WTC11 (cell line): ENCODE measurements around the gene COL27A1. TPM values are rescaled to one million over a fixed set of nuclear protein-coding genes. Genes with fewer than 3 reads are reported as not detected.

Source experiments
- ATAC-seq: fragments of 200-7000 bp; cut with Tn5 transposase; 2 replicates; pipeline ENCODE4 v1.10.0; 2021; ENCODE audit warnings: mild to moderate bottlenecking, moderate library complexity
- CTCF ChIA-PET: fragments of 300-600 bp; sonication (Branson Sonifier 250); formaldehyde crosslinking; loops from one replicate; lab custom pipeline; 2021; ENCODE audit warnings: antibody characterized with exemption; lab: Charles Lee
- POLR2A ChIA-PET: fragments of 350-600 bp; sonication (Branson Sonifier 250); formaldehyde crosslinking; loops from one replicate; lab custom pipeline; 2021; ENCODE audit warnings: antibody characterized with exemption; lab: Charles Lee
- DNase-seq: peaks from one replicate; pipeline ENCODE4 v3.0.0; 2021; ENCODE audit warnings: low spot score
- H3K27ac Mint-ChIP-seq: 2 replicates; pipeline ENCODE4 v1.8.0; 2021; ENCODE audit warnings: mixed read lengths
- H3K27me3 Mint-ChIP-seq: 2 replicates; pipeline ENCODE4 v1.8.0; 2021; ENCODE audit warnings: low read depth, mild to moderate bottlenecking, moderate library complexity, mixed read lengths
- H3K36me3 Mint-ChIP-seq: 2 replicates; pipeline ENCODE4 v1.8.0; 2021; ENCODE audit warnings: mixed read lengths
- H3K4me1 Mint-ChIP-seq: 2 replicates; pipeline ENCODE4 v1.8.0; 2022; ENCODE audit warnings: mixed read lengths
- H3K4me3 Mint-ChIP-seq: 2 replicates; pipeline ENCODE4 v1.8.0; 2021; ENCODE audit warnings: mild to moderate bottlenecking, moderate library complexity, mixed read lengths
- H3K9me3 Mint-ChIP-seq: 2 replicates; pipeline ENCODE4 v1.8.0; 2021; ENCODE audit warnings: mixed read lengths
- CREB1 ChIP-seq: sonication (generic); formaldehyde crosslinking; IDR thresholded peaks from 2 replicates; pipeline ENCODE4 v1.8.0; 2023; ENCODE audit warnings: mild to moderate bottlenecking, missing genetic modification reagents
- ELF4 ChIP-seq: sonication (generic); formaldehyde crosslinking; IDR thresholded peaks from 2 replicates; pipeline ENCODE4 v1.8.1; 2022; ENCODE audit warnings: low read depth, mild to moderate bottlenecking, moderate library complexity, missing genetic modification reagents
- ETV6 ChIP-seq: sonication (generic); formaldehyde crosslinking; IDR thresholded peaks from 2 replicates; pipeline ENCODE4 v1.8.1; 2022; ENCODE audit warnings: mild to moderate bottlenecking, missing genetic modification reagents
- FOXJ3 ChIP-seq: sonication (generic); formaldehyde crosslinking; IDR thresholded peaks from 2 replicates; pipeline ENCODE4 v1.9.0; 2021; ENCODE audit warnings: missing genetic modification reagents, mild to moderate bottlenecking, borderline replicate concordance
- FOXK1 ChIP-seq: sonication (generic); formaldehyde crosslinking; IDR thresholded peaks from 2 replicates; pipeline ENCODE4 v1.8.0; 2022; ENCODE audit warnings: mild to moderate bottlenecking, moderate library complexity, missing genetic modification reagents
- HMGA2 ChIP-seq: fragments of 250-450 bp; sonication (Bioruptor Pico); IDR thresholded peaks from 2 replicates; pipeline ENCODE4 v1.4.0; 2021; ENCODE audit warnings: mild to moderate bottlenecking, moderate library complexity
- NR3C1 ChIP-seq: sonication (generic); formaldehyde crosslinking; conservative IDR thresholded peaks from 2 replicates; pipeline ENCODE4 v1.8.1; 2023; ENCODE audit warnings: low read depth, mild to moderate bottlenecking, missing genetic modification reagents
- OVOL2 ChIP-seq: fragments of 250-450 bp; sonication (Bioruptor Pico); IDR thresholded peaks from 2 replicates; pipeline ENCODE4 v1.9.0; 2021; ENCODE audit warnings: mild to moderate bottlenecking, borderline replicate concordance
- ZNF416 ChIP-seq: fragments of 250-450 bp; sonication (Bioruptor Pico); IDR thresholded peaks from 2 replicates; pipeline ENCODE4 v1.9.0; 2021; ENCODE audit warnings: mild to moderate bottlenecking, inconsistent platforms
- ZNF425 ChIP-seq: fragments of 250-450 bp; sonication (Bioruptor Pico); conservative IDR thresholded peaks from 2 replicates; pipeline ENCODE4 v1.9.0; 2021; ENCODE audit warnings: mild to moderate bottlenecking
- ZNF532 ChIP-seq: fragments of 250-450 bp; sonication (Bioruptor Pico); IDR thresholded peaks from 2 replicates; pipeline ENCODE4 v1.9.0; 2021; ENCODE audit warnings: mild to moderate bottlenecking, borderline replicate concordance
- total RNA-seq: library from RNA; stranded (reverse); gene quantifications from 3 replicates; pipeline ENCODE4 v1.2.3, GENCODE V29; 2021
- TF ChIP-seq, protein P1 (sequence below): sonication (generic); formaldehyde crosslinking; IDR thresholded peaks from 2 replicates; pipeline ENCODE4 v1.8.0; 2022; ENCODE audit warnings: missing genetic modification reagents
- TF ChIP-seq, protein P2 (sequence below): sonication (generic); formaldehyde crosslinking; conservative IDR thresholded peaks from 2 replicates; pipeline ENCODE4 v1.8.1; 2022; ENCODE audit warnings: mild to moderate bottlenecking, missing genetic modification reagents
- TF ChIP-seq, protein P3 (sequence below): sonication (generic); formaldehyde crosslinking; IDR thresholded peaks from 2 replicates; pipeline ENCODE4 v1.8.0; 2022; ENCODE audit warnings: mild to moderate bottlenecking, missing genetic modification reagents

COL27A1 gene
- total RNA-seq, 1 experiment from 2014 or later, result 47.5 TPM

DNA sequence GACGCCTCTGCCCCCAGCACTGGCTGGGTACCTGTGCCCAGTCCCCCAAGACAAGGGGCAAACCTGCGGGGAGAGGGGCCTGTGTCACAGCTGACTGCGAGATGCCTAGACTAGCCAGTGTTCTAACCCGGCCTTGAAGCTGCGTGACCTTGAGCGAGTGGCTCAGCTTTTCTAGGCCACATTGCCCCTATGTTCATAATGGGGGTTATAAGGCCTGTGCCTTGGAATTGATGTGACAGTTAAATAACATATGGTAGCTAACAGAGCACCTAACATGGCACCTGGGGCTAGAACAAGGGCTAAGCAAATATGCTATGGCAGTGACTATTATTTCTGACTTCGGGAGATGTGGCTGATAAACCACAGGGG is 22.8 kb upstream of the COL27A1 start:
- peaks cover 10% of the 10 kb centered on the region for H3K4me1 Mint-ChIP-seq
- ATAC-seq (no peak), DNase-seq (no peak)
- no peaks in the 10 kb centered on the region for H3K36me3 Mint-ChIP-seq
- no peak overlapping the region for H3K27ac Mint-ChIP-seq
- H3K9me3 Mint-ChIP-seq, result peaks cover 11% of the 10 kb centered on the region; the same call in 1 of the 2 replicates
- ChIA-PET CTCF (interaction anchor here (1.0 to 2.7 kb wide), 2 partner anchors 24 to 33 kb away, joined by 3 to 12 read pairs; partner anchors contain the start of gene KIF12), POLR2A (no interaction called here)
- no peak overlapping the region for H3K4me3 Mint-ChIP-seq
- H3K27me3 Mint-ChIP-seq, result peaks cover 56% of the 10 kb centered on the region
- TF ChIP-seq HMGA2 (CRISPR knock-in tag) (no peak), FOXJ3 (CRISPR knock-in tag) (no peak), OVOL2 (no peak), ELF4 (CRISPR knock-in tag) (no peak), CREB1 (CRISPR knock-in tag) (no peak)
- TF ChIP-seq, protein P1, sequence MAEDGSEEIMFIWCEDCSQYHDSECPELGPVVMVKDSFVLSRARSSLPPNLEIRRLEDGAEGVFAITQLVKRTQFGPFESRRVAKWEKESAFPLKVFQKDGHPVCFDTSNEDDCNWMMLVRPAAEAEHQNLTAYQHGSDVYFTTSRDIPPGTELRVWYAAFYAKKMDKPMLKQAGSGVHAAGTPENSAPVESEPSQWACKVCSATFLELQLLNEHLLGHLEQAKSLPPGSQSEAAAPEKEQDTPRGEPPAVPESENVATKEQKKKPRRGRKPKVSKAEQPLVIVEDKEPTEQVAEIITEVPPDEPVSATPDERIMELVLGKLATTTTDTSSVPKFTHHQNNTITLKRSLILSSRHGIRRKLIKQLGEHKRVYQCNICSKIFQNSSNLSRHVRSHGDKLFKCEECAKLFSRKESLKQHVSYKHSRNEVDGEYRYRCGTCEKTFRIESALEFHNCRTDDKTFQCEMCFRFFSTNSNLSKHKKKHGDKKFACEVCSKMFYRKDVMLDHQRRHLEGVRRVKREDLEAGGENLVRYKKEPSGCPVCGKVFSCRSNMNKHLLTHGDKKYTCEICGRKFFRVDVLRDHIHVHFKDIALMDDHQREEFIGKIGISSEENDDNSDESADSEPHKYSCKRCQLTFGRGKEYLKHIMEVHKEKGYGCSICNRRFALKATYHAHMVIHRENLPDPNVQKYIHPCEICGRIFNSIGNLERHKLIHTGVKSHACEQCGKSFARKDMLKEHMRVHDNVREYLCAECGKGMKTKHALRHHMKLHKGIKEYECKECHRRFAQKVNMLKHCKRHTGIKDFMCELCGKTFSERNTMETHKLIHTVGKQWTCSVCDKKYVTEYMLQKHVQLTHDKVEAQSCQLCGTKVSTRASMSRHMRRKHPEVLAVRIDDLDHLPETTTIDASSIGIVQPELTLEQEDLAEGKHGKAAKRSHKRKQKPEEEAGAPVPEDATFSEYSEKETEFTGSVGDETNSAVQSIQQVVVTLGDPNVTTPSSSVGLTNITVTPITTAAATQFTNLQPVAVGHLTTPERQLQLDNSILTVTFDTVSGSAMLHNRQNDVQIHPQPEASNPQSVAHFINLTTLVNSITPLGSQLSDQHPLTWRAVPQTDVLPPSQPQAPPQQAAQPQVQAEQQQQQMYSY, result no peak
- TF ChIP-seq, protein P2, sequence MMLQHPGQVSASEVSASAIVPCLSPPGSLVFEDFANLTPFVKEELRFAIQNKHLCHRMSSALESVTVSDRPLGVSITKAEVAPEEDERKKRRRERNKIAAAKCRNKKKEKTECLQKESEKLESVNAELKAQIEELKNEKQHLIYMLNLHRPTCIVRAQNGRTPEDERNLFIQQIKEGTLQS (CRISPR knock-in tag), result no peak

DNA sequence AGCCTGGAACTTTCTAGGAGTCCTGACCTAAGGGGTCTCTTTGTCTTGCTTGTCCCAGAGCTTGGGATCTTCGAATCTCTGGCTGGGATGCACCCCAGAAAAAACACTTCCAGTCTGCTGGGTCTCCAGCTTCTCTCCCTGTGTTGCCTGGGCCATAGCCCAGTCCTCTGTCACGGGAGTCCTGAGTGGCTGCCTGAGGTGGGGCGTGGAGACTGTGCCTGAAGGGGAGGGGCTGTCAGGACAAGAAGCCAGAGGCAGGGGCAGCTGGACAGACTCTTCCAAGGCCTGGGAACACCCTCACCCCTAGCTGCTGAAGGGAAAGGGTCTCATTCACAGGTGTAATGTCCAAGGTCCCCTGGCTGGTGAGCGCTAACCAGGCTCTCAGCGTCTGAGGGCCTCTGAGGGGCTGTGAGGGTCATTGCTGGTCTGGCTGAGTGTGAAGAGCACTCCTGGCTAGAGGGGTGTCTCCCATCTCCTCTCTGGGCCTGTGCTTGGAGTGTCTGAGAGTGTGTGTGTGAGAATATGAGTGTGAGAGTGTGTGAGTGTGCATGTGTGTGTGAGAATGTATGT is 20.4 kb upstream of the COL27A1 start:
- Mint-ChIP-seq H3K27me3 (peaks cover 45% of the 10 kb centered on the region), H3K9me3 (peaks cover 6% of the 10 kb centered on the region; the same call in 1 of the 2 replicates), H3K4me1 (peaks cover 10% of the 10 kb centered on the region), H3K36me3 (no peaks in the 10 kb centered on the region), H3K27ac (no peak overlapping the region), H3K4me3 (no peak overlapping the region)
- POLR2A ChIA-PET, result no interaction called here
- DNase-seq, result no peak
- no peak for ATAC-seq
- CTCF ChIA-PET, result interaction anchor here (1.0 to 2.3 kb wide), 3 partner anchors 27 to 156 kb away, joined by 5 to 7 read pairs (median 6); no protein-coding TSS in a partner anchor
- TF ChIP-seq, protein P3, sequence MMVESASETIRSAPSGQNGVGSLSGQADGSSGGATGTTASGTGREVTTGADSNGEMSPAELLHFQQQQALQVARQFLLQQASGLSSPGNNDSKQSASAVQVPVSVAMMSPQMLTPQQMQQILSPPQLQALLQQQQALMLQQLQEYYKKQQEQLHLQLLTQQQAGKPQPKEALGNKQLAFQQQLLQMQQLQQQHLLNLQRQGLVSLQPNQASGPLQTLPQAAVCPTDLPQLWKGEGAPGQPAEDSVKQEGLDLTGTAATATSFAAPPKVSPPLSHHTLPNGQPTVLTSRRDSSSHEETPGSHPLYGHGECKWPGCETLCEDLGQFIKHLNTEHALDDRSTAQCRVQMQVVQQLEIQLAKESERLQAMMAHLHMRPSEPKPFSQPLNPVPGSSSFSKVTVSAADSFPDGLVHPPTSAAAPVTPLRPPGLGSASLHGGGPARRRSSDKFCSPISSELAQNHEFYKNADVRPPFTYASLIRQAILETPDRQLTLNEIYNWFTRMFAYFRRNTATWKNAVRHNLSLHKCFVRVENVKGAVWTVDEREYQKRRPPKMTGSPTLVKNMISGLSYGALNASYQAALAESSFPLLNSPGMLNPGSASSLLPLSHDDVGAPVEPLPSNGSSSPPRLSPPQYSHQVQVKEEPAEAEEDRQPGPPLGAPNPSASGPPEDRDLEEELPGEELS (CRISPR knock-in tag), result no peak
- TF ChIP-seq ETV6 (CRISPR knock-in tag) (no peak), ZNF532 (no peak), NR3C1 (CRISPR knock-in tag) (no peak), FOXK1 (CRISPR knock-in tag) (no peak), ZNF416 (no peak), ZNF425 (no peak)
- TF ChIP-seq, protein P2 (CRISPR knock-in tag), result no peak
